KMS-11 (cell line): ENCODE measurements around the gene LBH.

ENCODE experiments used
- H2AFZ ChIP-seq: fragments of 200-600 bp; sonication (generic); 2 replicates; pipeline ENCODE4 v1.6.1; 2016; ENCODE audit warnings: antibody characterized with exemption, mixed run types, low read depth
- H3K27ac ChIP-seq: fragments of 200-600 bp; sonication (generic); 2 replicates; pipeline ENCODE4 v1.6.1; 2016; ENCODE audit warnings: mild to moderate bottlenecking, mixed run types
- H3K27me3 ChIP-seq: fragments of 200-600 bp; sonication (generic); 2 replicates; pipeline ENCODE4 v1.6.1; 2017; ENCODE audit warnings: mild to moderate bottlenecking, low read depth, mixed run types, moderate library complexity; ENCODE audit not compliant: insufficient read depth
- H3K36me3 ChIP-seq: fragments of 200-600 bp; sonication (generic); 2 replicates; pipeline ENCODE4 v1.6.1; 2017; ENCODE audit warnings: mild to moderate bottlenecking, mixed run types; ENCODE audit not compliant: insufficient read depth
- H3K4me1 ChIP-seq: fragments of 200-600 bp; sonication (generic); 2 replicates; pipeline ENCODE4 v1.6.1; 2016; ENCODE audit warnings: mild to moderate bottlenecking, low read depth, mixed run types; ENCODE audit not compliant: poor library complexity, severe bottlenecking
- H3K4me2 ChIP-seq: fragments of 200-600 bp; sonication (generic); 2 replicates; pipeline ENCODE4 v1.7.0; 2016; ENCODE audit warnings: mild to moderate bottlenecking, mixed run types
- H3K4me3 ChIP-seq: fragments of 200-600 bp; sonication (generic); IDR thresholded peaks from 2 replicates; pipeline ENCODE4 v1.6.1; 2017; ENCODE audit warnings: low read depth, low read length, mixed read lengths; ENCODE audit not compliant: insufficient read depth
- H3K79me2 ChIP-seq: fragments of 200-600 bp; sonication (generic); 2 replicates; pipeline ENCODE4 v1.6.1; 2016; ENCODE audit warnings: low read depth, mixed run types; ENCODE audit not compliant: insufficient read depth
- H3K9ac ChIP-seq: fragments of 200-600 bp; sonication (generic); 2 replicates; pipeline ENCODE4 v1.6.1; 2016; ENCODE audit warnings: mild to moderate bottlenecking, mixed run types
- H4K20me1 ChIP-seq: fragments of 200-600 bp; sonication (generic); 2 replicates; pipeline ENCODE4 v1.6.1; 2016; ENCODE audit warnings: mild to moderate bottlenecking, mixed run types; ENCODE audit not compliant: insufficient read depth
- TF ChIP-seq, protein P1 (sequence below): fragments of 200-600 bp; sonication (generic); conservative IDR thresholded peaks from 2 replicates; pipeline ENCODE4 v1.6.1; 2017; ENCODE audit warnings: low read depth, mild to moderate bottlenecking, antibody characterized with exemption, low read length, moderate library complexity, mixed read lengths

LBH gene

GRCh38 chr2:30277582-30277981, 46.2 kb downstream of the LBH start:
- Histone ChIP-seq H3K36me3 (no peaks in the 10 kb centered on the region), H3K27me3 (no peaks in the 10 kb centered on the region), H4K20me1 (no peaks in the 10 kb centered on the region), H2AFZ (no peak overlapping the region), H3K9ac (no peak overlapping the region), H3K4me2 (no peak overlapping the region), H3K4me1 (no peaks in the 10 kb centered on the region), H3K79me2 (no peaks in the 10 kb centered on the region), H3K4me3 (no peak overlapping the region), H3K27ac (no peak overlapping the region)
- TF ChIP-seq, protein P1, sequence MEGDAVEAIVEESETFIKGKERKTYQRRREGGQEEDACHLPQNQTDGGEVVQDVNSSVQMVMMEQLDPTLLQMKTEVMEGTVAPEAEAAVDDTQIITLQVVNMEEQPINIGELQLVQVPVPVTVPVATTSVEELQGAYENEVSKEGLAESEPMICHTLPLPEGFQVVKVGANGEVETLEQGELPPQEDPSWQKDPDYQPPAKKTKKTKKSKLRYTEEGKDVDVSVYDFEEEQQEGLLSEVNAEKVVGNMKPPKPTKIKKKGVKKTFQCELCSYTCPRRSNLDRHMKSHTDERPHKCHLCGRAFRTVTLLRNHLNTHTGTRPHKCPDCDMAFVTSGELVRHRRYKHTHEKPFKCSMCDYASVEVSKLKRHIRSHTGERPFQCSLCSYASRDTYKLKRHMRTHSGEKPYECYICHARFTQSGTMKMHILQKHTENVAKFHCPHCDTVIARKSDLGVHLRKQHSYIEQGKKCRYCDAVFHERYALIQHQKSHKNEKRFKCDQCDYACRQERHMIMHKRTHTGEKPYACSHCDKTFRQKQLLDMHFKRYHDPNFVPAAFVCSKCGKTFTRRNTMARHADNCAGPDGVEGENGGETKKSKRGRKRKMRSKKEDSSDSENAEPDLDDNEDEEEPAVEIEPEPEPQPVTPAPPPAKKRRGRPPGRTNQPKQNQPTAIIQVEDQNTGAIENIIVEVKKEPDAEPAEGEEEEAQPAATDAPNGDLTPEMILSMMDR = no peak

- TF ChIP-seq, protein P1 = no peak
- Histone ChIP-seq H3K27ac (no peak overlapping the region), H3K79me2 (no peaks in the 10 kb centered on the region), H3K4me2 (no peak overlapping the region), H3K36me3 (no peaks in the 10 kb centered on the region), H2AFZ (no peak overlapping the region), H3K4me3 (no peak overlapping the region), H4K20me1 (no peaks in the 10 kb centered on the region), H3K27me3 (no peaks in the 10 kb centered on the region), H3K9ac (no peak overlapping the region), H3K4me1 (no peaks in the 10 kb centered on the region)
These were observed 47.1 kb downstream of the LBH start for GRCh38 chr2:30278419-30278818.

- Histone ChIP-seq H3K4me1 (no peaks in the 10 kb centered on the region), H2AFZ (no peak overlapping the region), H3K36me3 (no peaks in the 10 kb centered on the region), H3K27ac (no peak overlapping the region), H4K20me1 (no peaks in the 10 kb centered on the region), H3K79me2 (no peaks in the 10 kb centered on the region), H3K4me2 (no peak overlapping the region), H3K9ac (no peak overlapping the region), H3K27me3 (no peaks in the 10 kb centered on the region), H3K4me3 (no peak overlapping the region)
- TF ChIP-seq, protein P1 = no peak
These were observed 49.5 kb downstream of the LBH start for GRCh38 chr2:30280596-30281434.

- Histone ChIP-seq H3K27ac (no peak overlapping the region), H3K4me3 (no peak overlapping the region), H3K27me3 (no peaks in the 10 kb centered on the region), H4K20me1 (no peaks in the 10 kb centered on the region), H3K36me3 (no peaks in the 10 kb centered on the region), H2AFZ (no peak overlapping the region), H3K4me1 (no peaks in the 10 kb centered on the region), H3K9ac (no peak overlapping the region), H3K4me2 (no peak overlapping the region), H3K79me2 (no peaks in the 10 kb centered on the region)
- TF ChIP-seq, protein P1 = no peak
These were observed 50.7 kb downstream of the LBH start for GRCh38 chr2:30282081-30282480.
